NCI-H1417 (cell line): Measurements from ENCODE around the gene NDUFB3.

Experiments
- DNase-seq, 3 experiments: peaks; one replicate each; lab custom pipeline; 2025; lab: John Stamatoyannopoulos, UW

The NDUFB3 gene

GRCh38 chr2:201128933-201129505 is 57.2 kb downstream of the NDUFB3 start:
- no peak for DNase-seq

- DNase-seq: no peak
These were observed 58.9 kb downstream of the NDUFB3 start for GRCh38 chr2:201130524-201131186.

GRCh38 chr2:201132518-201132917 is 60.7 kb downstream of the NDUFB3 start:
- DNase-seq: no peak
